NCI-H2196 treated with DMSO at 0.1 percent for 48 hours (cell line): ENCODE data around the gene ST7.
"Not testable (repeated sequence)": the region's sequence is repeated elsewhere in the genome, so short reads cannot be mapped to it uniquely, and the experiment has no call there.

Experiments used
- DNase-seq: peaks from one replicate; lab custom pipeline; 2025; ENCODE audit not compliant: unreplicated experiment; lab: John Stamatoyannopoulos, UW

ST7 gene

DNA sequence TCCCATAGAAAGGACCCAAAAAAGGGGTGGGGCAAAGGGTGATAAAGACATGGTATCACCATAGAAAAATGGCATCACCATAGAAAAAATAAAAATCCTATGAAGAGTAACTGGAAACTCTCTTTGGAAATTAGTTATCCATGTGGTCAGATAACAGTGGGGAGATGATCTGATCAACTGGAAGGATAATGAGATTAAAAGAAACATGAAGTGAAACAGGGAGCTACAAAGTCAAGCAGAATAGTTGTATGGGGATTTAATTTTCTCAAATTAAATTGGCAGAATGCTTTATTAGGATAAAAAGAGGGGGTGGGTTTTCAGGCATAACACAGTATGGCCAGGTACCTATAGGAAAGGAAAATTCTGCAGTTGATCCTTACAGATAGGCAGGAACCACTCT is 258.3 kb downstream of the ST7 start:
- no peak for DNase-seq

DNA sequence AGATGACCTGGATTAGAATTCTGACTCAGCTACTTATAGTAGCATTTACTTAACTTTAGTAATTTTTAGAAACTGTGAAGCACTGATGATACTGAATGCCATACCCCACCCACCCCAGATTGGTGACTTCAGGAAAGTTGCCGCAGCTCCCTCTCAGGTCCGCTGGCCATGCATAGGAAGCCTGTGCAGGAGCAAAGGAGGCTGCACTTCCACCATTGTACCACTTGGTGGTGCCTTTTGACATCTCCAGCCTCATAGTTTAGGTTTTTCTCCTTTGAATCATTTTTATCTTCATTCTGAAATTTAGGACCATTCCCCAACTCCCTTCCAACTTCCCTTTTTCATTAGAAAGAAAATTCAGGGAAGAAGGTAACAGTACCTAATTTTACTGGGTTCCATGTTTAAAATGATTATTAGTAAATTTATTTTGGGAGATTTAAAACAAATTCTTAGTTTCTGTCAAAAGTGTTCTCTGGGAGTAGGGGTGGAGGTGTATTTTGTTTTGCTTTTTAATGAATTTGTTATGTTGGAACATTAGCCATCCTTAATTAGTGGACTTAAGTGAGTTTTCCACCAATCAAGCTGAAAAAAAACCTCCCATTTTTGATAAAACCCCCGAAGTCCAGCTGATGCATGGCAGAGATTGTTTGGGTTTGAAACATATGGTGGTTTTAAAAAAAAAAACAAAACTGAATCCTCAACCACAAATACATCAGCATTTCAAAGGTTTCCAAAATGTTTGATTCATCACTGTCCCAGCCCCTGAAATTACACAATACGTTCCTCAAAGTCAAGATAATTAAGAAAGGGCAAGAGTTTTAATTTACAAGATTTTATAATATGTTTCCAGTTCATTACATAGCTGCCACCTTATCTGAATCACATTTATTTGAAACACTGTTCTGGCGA is 259.9 kb downstream of the ST7 start:
- DNase-seq: peak; percentile 9

DNA sequence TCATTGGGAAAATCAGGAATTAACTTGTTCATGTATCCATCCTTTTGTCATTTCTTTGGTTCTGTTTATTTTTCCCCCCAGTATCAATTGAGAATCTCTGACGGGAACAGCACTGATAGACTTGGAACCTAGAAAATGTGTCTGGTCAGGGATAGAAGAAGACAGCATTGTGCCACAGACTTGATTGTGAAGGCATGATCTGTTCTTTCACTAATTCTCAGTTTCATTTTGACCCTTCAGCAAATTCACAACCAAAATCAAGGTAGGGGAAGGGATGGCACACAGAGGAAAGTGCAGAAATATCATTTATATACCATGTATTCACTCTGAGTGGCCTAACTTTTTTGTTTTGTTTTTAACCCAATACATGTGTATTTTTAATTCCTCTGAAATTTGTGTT is 262.7 kb downstream of the ST7 start:
- DNase-seq: no peak

DNA sequence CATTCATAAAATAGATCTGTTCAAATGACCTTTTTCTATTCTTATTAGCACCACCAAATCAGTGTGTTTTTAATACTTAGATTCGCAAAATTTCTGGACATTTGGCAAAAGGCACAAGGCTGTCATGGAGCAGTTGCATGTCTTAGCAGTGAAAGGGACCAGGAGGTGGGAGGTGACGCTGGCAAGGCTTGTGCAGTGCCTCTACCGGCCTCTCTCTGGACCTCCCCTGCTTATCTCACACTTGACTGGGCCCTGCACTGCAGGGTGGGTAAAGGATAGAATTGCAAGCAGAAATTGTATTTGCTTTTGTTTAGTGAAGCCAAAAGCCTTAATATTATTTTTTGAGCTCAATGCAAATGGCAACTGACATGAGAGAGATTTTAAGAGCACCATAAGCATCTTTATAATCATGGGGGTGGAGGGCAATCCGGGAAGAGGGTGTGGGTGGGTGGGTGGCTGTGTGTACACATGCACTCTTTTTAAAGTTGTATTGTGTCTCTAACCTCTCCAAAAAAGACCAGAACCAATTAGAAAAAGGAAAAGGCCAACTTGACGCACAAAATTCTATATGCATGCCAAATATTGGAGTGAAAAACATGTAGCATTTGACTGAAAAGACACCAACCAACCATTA is 263.3 kb downstream of the ST7 start:
- no peak for DNase-seq

DNA sequence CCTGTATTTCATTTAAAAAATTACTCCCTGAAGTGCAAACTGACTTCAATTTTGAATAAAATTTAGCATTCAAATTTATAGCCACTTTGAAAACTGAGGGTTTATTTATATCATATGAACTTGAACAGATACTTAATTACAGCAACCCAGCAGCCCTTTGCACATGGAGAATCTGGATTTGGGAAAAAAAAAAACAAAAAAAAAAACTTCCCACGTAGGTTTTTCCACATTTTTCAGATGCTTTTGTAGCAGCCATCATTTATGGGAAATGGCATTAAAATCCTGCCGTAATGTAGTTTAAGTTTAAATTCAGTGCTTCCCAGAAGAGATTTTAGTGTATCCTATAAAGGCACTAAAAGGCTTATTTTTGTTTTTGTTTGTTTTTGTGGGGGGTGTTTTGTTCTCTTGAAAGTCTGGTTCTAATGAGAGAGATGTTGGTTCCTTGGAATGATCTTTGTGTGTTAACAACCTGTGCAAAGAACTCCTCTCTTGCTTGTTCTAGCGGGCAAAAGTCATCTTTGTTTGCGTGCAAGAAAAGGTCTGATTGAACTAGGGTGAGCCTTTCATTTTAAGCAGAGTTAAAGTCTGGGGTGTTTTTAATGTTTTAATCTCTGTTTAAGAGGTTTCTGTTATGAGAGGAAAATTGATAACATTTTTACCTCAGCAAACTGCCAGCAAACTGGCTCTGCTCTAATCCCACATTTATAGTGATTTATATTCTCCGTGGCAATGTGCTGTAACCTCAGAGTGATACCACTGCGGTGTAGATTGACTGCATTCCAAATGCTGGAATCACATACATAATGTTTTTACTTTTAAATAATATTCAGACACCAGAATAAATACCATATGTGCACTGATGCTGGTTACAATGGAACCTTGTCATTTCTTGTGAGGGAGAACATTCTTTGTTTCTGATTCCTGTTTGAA is 264.1 kb downstream of the ST7 start:
- no peak for DNase-seq

DNA sequence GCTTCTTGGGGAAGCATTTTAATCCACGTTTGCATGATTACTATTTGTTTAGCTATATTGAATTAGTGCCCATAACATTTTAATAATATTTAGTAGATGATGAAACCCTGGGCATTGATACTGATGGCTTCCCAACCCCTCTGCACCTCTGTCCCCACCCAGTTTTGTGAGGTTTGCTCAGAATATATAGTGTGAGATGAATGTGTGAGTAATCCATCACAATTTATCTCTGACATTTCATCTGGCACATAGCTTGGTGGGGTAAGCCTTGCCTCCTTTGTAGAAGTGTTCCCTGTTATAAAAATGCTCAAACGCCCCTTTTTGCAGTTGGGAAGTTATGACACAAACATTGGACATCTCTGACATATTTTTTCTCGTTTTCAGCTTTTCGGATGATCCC is 265.4 kb downstream of the ST7 start:
- DNase-seq: no peak

DNA sequence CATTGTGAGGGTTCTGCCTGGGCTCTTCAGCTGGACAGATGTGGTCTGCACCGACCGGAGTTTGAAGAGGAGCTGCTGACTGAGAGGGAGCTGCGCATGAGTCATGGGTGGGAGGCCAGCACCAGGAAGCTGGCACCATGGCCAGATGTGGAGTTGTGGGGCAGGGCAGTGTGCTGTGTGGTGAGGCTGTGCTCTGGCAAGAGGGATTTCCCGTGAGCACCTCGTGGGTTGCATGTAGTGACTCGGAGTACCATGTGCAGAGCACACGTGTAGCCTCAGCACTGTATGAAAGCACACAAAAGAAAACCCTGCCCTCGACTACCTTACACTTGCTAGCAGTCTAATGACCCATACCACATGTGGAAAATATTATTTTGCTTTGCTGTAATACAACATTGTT is 266.2 kb downstream of the ST7 start:
- DNase-seq: no peak

DNA sequence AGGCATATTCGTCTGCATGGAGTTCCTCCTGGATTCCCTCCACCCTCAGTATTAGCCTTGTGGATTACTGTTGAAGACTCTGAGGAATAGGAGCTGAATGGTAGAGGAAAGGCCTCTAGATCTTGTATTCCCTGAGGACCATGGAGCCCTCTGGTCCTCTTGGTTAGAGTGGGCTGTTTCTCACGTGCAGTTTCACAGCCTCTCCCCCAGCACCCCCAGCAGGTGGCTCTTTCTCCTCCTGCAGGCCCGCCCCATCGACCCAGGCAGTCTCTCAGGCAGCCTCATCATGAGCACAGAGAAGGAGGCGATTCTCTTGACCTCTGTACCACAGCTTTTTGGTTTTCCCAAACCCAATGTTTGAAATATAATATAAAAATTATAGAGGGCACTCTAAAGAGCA is 267.5 kb downstream of the ST7 start:
- no peak for DNase-seq

DNA sequence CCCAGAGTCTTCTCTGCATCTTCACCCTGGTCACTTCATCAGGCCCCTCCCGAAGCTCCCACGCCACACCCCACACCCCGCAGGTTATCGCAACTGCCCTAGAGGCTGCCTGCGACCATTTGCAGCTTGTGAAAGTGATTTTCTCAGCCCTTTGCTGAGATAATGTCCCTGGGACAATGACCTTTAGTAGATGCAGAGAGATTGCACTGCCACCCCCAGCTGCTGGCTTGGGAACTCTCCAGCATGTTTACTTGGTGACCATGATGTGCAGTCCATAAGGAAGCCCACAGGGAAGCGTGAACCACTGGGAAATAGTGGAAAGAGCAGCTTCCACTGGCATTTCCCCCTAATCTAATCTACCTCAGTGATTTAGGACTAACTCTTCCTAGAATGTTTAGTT is 272.2 kb downstream of the ST7 start:
- DNase-seq: no peak

DNA sequence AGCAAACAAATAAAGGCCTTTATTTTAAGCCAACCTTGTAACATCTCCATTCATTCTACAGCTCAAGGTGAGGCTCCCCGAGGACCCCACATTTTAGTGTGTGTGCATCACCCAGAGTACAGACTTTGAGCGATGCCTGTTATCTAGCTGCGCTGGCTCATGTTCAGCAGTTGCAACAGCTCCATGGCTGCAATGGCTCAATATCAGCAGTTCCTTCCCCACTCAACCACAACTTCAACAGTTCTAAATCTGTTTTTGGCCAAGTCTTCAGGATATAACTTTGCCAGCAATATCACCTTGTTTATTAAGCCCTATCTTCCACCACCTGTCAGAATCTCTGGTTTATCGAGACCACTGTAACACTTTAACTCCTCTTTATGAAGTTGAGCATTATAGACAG is 273.8 kb downstream of the ST7 start:
- no peak for DNase-seq

DNA sequence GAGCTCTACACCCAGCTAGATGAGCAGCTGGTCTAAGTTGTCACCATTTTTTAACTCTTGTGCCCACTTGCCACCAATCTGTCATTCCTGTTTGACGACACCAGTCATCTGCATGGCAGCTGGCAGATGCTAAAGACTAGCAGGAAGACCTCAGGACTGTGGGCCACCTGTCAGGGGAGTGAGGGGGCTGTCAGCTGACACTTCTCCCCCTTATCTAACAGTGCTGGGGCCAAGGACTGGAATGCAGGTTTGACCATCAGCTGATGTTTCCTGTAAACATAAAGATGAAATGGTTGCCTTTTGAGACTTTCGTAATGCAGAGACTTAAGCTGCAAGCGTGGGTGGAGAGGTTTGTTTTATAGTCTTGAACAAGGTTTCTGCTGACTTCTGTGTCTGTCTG is 276.0 kb downstream of the ST7 start:
- DNase-seq: no peak

DNA sequence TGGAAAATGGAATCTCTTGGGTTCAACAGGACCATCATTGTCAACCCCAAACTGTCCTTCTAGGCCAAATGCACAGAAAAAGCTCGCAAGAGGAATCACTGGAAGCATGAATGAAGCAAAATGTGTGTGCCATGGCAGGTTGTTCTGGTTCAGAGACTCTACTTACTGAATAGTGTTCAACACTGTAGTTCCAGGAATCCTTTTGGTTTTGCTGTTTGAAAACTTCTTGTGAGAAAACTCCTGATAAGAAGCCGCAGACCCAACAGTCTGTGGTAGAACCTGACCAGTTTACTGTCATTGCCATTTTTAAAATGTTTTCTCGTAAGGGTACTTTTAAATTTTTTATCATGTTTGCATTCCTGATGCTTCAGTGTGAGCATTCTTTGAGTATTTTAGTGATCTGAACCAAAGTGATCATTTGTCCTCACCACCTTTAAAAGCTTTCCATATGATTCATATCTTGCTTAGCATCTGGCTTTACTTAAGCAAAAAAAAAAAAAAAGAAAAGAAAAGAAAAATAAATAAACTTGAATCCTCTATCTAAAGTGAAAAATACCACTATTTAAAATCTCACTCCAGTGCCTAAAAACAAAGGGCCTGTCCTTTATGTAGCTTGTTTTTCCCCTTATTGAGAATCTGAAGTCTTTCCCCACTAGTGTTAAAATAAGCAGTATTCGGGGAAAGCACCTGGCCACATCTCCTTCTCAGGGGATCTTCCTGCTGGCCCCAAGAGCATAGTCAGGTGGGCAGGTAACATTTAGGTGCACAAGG is 277.2 kb downstream of the ST7 start:
- no peak for DNase-seq

DNA sequence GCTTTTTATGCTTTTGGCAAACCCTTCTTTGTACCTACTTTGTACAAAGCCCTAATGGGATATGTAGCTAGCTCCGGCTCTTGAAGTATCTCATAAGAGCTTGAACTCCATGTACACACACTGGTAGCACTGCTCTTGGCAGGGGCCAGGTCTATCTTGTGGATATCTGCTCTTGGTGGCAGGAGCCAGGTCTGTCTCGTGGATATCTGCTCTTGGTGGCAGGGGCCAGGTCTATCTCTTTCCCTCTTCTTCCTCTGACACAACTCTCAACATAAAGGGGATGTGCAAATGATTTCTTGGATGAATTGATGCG is 277.7 kb downstream of the ST7 start:
- no peak for DNase-seq

DNA sequence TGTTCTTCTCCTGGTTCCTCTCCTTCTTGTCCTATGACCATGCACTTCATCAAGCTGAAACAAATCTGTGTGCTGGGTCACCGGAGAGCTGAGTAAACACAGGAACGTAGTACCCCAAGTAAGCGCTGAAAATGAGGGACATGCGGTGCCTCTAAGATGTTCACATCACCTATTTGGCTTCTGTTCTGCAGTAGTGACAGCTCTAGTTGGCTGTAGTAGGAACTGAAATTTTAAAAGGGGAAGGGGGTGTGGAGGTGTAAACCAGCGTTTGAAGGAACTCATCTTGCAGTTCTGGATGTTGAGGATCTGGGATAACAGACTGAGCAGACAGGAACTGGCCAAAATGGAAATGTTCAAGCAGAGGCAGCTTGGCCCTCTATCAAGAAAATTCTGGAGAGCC is 284.3 kb downstream of the ST7 start:
- DNase-seq: no peak

DNA sequence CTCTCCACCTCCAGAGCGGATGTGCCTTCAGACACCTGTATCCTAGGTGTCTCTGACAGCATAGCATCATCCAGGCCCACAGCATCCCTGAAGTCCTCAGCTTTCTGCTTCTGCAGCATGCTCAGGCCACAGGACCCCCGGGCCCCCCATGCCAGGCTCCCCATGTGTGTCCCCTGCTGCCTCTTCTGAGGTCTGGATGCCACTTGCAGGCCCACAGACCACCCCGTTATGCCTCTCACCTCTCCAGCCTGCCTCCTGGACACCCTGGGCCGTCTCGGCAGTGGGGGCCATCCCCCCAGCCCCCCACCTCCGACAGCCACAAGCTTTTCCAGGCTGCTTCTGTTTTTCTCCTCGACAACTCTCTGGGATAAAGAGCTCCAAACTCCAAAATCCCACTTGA is 285.2 kb downstream of the ST7 start:
- DNase-seq: no peak

DNA sequence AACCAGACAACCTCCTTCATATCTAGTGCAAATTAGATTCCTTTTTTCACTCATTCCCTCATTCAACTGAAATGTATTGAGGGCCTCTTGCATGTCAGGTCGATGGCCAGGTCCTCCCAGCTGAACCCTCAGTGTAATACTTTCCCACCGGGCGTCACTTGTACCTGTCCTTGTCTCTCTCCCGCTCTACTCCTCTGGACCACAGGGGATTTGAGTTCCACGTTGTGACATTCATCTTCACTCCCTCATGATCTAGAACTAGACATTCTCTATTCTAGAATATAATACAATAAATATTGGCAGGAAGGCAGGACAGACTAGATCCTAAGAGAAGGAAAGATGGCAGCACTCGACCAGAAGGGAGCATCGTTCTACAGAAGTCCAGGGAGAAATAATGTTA is 285.6 kb downstream of the ST7 start:
- no peak for DNase-seq

DNA sequence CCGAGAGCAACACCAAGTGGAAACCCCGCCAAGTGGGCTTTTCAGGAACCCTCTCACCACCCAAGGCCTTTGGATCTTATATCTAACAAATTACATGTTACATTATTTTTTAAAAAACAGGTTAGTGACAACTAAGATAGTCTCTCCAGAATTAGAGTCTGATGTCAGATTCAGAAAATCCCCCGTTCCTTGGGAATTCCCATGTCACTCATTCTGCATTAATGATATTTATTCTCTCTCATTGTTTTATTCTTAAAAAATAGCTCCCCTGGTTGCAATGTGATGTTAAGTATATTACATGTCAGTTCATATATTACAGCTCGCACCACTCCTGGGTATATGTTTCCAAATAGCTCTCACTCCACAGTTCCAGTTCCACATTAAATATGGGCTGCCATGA is 287.8 kb downstream of the ST7 start:
- no peak for DNase-seq

DNA sequence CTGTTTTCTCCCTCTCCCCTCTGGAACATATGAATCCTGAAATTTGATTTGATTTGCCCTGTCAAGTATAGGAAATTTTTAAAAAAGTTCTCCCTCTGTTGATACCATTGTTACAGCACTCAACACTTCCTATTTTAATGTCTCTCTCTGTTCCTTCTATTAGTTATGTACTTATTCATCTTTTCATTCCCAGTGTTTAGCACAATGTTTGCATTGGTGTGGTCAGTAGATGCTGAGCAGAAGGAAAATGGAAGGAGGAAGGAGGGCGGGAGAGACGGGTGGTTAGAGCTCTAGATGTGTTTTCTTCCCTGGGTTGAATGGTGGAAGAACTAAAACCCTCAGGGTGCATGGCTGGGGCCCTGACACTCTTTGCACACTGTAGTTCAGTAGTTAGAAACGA is 290.1 kb downstream of the ST7 start:
- DNase-seq: no peak

DNA sequence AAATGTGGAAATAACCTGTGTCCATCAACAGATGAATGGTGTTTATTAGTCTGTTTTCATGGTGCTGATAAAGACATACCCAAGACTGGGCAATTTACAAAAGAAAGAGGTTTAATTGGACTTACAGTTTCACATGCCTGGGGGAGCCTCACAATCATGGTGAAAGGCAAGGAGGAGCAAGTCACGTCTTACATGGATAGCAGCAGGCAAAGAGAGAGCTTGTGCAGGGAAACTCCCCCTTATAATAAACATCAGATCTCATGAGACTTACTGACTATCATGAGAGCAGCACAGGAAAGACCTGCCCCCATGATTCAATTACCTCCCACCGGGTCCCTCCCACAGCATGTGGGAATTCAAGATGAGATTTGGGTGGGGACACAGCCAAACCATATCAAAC is 292.4 kb downstream of the ST7 start:
- DNase-seq: not testable (repeated sequence)

DNA sequence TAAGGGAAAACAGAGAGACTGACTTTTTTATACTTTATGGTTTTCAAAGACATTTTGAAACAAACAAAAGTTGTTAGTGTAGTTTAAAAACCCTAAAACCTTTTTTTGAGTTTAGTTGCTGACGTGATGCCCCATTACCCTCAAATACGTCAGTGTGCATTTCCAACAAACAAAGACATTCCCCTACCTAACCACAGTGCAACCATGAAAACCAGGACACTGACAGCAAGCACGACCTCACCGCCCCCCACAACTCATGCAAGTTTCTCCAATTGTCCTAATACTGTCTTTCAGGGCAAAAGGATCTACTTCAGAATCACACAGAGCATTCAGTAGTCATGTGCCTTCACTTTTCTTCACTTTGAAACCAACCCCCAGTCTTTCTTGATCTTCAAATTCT is 294.5 kb downstream of the ST7 start:
- no peak for DNase-seq

DNA sequence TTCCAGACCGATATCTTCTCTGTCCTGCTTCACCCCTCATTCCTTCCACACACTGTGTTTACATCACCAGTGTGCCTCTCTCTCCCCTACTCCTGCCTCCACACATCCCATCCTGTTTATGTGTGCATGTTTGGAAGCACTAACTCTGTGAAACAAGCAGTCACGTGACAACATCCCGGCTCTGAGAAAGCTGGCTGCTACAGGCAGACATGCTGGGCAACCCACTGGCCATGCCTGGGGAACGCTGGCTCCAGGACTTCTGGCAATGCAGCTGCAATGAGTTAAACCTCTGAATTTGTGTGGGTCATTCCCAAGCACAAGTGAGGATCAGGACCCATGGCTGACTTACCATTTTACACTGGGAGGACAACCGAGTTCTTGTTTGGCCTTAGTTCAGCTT is 295.5 kb downstream of the ST7 start:
- no peak for DNase-seq
